ENCODE measurements around the gene ATP1B3.

- TF ChIP-seq, protein P1, sequence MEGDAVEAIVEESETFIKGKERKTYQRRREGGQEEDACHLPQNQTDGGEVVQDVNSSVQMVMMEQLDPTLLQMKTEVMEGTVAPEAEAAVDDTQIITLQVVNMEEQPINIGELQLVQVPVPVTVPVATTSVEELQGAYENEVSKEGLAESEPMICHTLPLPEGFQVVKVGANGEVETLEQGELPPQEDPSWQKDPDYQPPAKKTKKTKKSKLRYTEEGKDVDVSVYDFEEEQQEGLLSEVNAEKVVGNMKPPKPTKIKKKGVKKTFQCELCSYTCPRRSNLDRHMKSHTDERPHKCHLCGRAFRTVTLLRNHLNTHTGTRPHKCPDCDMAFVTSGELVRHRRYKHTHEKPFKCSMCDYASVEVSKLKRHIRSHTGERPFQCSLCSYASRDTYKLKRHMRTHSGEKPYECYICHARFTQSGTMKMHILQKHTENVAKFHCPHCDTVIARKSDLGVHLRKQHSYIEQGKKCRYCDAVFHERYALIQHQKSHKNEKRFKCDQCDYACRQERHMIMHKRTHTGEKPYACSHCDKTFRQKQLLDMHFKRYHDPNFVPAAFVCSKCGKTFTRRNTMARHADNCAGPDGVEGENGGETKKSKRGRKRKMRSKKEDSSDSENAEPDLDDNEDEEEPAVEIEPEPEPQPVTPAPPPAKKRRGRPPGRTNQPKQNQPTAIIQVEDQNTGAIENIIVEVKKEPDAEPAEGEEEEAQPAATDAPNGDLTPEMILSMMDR (IDR thresholded peaks at IDR 0.05), result no peak
- no peak for TF ChIP-seq POLR2A (IDR thresholded peaks at IDR 0.05)
These were observed 22.7 kb upstream of the ATP1B3 start for GRCh38 chr3:141853629-141854168.

Data from Peyer's patch (tissue), 4 donors.